IMR-90 (cell line): ENCODE results near the gene RCAN2. TPM values are rescaled to one million over a fixed set of nuclear protein-coding genes. Genes with fewer than 3 reads are reported as not detected.

Experiments
- ATAC-seq: fragments of 200-7000 bp; cut with Tn5 transposase; 2 replicates; pipeline ENCODE4 v1.9.1; 2020; ENCODE audit warnings: low read depth, mild to moderate bottlenecking, moderate library complexity
- BruUV-seq: library from RNA; stranded (reverse); fragments of 400-500 nt; replicated peaks from 2 replicates; lab custom pipeline; 2021; lab: Mats Ljungman, UMichigan
- CTCF ChIA-PET: fragments of 300-600 bp; formaldehyde crosslinking; extraction: SDS; loops from one replicate; lab custom pipeline; 2021; ENCODE audit warnings: antibody characterized with exemption; lab: Yijun Ruan, JAX
- POLR2A ChIA-PET: fragments of 300-600 bp; sonication (Branson Sonifier 250); formaldehyde crosslinking; loops from one replicate; lab custom pipeline; 2022; ENCODE audit warnings: antibody characterized with exemption; ENCODE audit not compliant: unreplicated experiment; lab: Charles Lee
- DNase-seq: peaks from one replicate; pipeline ENCODE4 v3.0.0; 2013
- H2AFZ ChIP-seq: replicated peaks from 2 replicates; pipeline ENCODE3; 2013; ENCODE audit warnings: low read length, mild to moderate bottlenecking; ENCODE audit not compliant: poor library complexity
- H2AK5ac ChIP-seq: 2 replicates; pipeline ENCODE4 v1.6.1; 2013; ENCODE audit warnings: low read depth, low read length, inconsistent platforms
- H2AK9ac ChIP-seq: replicated peaks from 2 replicates; pipeline ENCODE3; 2013; ENCODE audit warnings: mild to moderate bottlenecking, low read depth, low read length, moderate library complexity; ENCODE audit not compliant: poor library complexity
- H2BK120ac ChIP-seq: 2 replicates; pipeline ENCODE4 v1.6.1; 2013; ENCODE audit warnings: low read depth, low read length, inconsistent platforms
- H2BK15ac ChIP-seq: 3 replicates; pipeline ENCODE4 v1.6.1; 2013; ENCODE audit warnings: low read depth, low read length, inconsistent platforms
- H2BK20ac ChIP-seq: 2 replicates; pipeline ENCODE4 v1.6.1; 2013; ENCODE audit warnings: low read depth, mild to moderate bottlenecking, inconsistent platforms, low read length, moderate library complexity
- H2BK5ac ChIP-seq: 2 replicates; pipeline ENCODE4 v1.6.1; 2013; ENCODE audit warnings: mild to moderate bottlenecking, low read depth, low read length, inconsistent platforms; ENCODE audit not compliant: poor library complexity, severe bottlenecking
- H3K14ac ChIP-seq: replicated peaks from 2 replicates; pipeline ENCODE4 v1.6.1; 2013; ENCODE audit warnings: low read depth, low read length, inconsistent platforms
- H3K18ac ChIP-seq: 2 replicates; pipeline ENCODE4 v1.6.1; 2013; ENCODE audit warnings: low read depth, low read length, control low read depth
- H3K23ac ChIP-seq: 2 replicates; pipeline ENCODE4 v1.6.1; 2013; ENCODE audit warnings: low read depth, low read length, inconsistent platforms
- H3K27ac ChIP-seq: 2 replicates; pipeline ENCODE4 v1.5.1; 2013; ENCODE audit warnings: mild to moderate bottlenecking, control low read depth, low read length; ENCODE audit not compliant: insufficient read depth
- H3K27me3 ChIP-seq: 2 replicates; pipeline ENCODE4 v1.6.1; 2013; ENCODE audit warnings: low read length; ENCODE audit not compliant: control insufficient read depth, insufficient read depth
- H3K36me3 ChIP-seq: 2 replicates; pipeline ENCODE4 v1.6.1; 2013; ENCODE audit warnings: low read length, mixed read lengths; ENCODE audit not compliant: control insufficient read depth, insufficient read depth
- H3K4ac ChIP-seq: 2 replicates; pipeline ENCODE4 v1.6.1; 2013; ENCODE audit warnings: low read depth, low read length, inconsistent platforms
- H3K4me1 ChIP-seq: 2 replicates; pipeline ENCODE4 v1.6.1; 2013; ENCODE audit warnings: low read length, mixed read lengths; ENCODE audit not compliant: control insufficient read depth, insufficient read depth
- H3K4me2 ChIP-seq: 2 replicates; pipeline ENCODE4 v1.6.1; 2013; ENCODE audit warnings: low read depth, mild to moderate bottlenecking, control low read depth, low read length, moderate library complexity
- H3K4me3 ChIP-seq: 2 replicates; pipeline ENCODE4 v1.5.1; 2013; ENCODE audit warnings: low read depth, mild to moderate bottlenecking, control low read depth, low read length, moderate library complexity; ENCODE audit not compliant: insufficient read depth
- H3K56ac ChIP-seq: 2 replicates; pipeline ENCODE4 v1.6.1; 2013; ENCODE audit warnings: low read length, inconsistent platforms; ENCODE audit not compliant: insufficient read depth; ENCODE audit errors: extremely low read depth
- H3K79me1 ChIP-seq, 2 experiments: 2 replicates each; pipeline ENCODE4 v1.6.1; 2013; ENCODE audit warnings: low read length in 2 of 2, inconsistent platforms in 1 of 2, low read depth in 1 of 2
- H3K9ac ChIP-seq: 2 replicates; pipeline ENCODE4 v1.6.1; 2013; ENCODE audit warnings: low read depth, low read length, control low read depth
- H3K9me1 ChIP-seq: 2 replicates; pipeline ENCODE4 v1.6.1; 2013; ENCODE audit warnings: low read length, inconsistent platforms; ENCODE audit not compliant: insufficient read depth
- H3K9me3 ChIP-seq: 2 replicates; pipeline ENCODE4 v1.6.1; 2013; ENCODE audit warnings: low read length; ENCODE audit not compliant: control insufficient read depth, insufficient read depth
- H4K20me1 ChIP-seq: 2 replicates; pipeline ENCODE4 v1.6.1; 2013; ENCODE audit warnings: low read length, inconsistent platforms; ENCODE audit not compliant: insufficient read depth
- H4K5ac ChIP-seq: 2 replicates; pipeline ENCODE4 v1.6.1; 2013; ENCODE audit warnings: mild to moderate bottlenecking, low read depth, low read length, control low read depth
- H4K8ac ChIP-seq, 2 experiments: 2 replicates each; pipeline ENCODE4 v1.6.1; 2013; ENCODE audit warnings: low read depth in 2 of 2, low read length in 2 of 2, control low read depth in 1 of 2, inconsistent platforms in 1 of 2
- H4K91ac ChIP-seq: 2 replicates; pipeline ENCODE4 v1.6.1; 2013; ENCODE audit warnings: low read depth, low read length, inconsistent platforms; ENCODE audit not compliant: insufficient read depth
- BHLHE40 ChIP-seq: fragments of 150-350 bp; IDR thresholded peaks from 2 replicates; pipeline ENCODE4 v1.6.1; 2016; ENCODE audit warnings: mild to moderate bottlenecking, low read depth, low read length
- CHD1 ChIP-seq: IDR thresholded peaks from 2 replicates; pipeline ENCODE4 v1.6.1; 2012; ENCODE audit warnings: low read depth, low read length, improper control_type of control experiment
- FOS ChIP-seq: fragments of 150-350 bp; IDR thresholded peaks from 2 replicates; pipeline ENCODE4 v1.6.1; 2016; ENCODE audit warnings: low read depth, low read length
- MAFK ChIP-seq: IDR thresholded peaks from 2 replicates; pipeline ENCODE4 v1.6.1; 2012; ENCODE audit warnings: low read depth, low read length, improper control_type of control experiment
- MAZ ChIP-seq: IDR thresholded peaks from 2 replicates; pipeline ENCODE4 v1.6.1; 2012; ENCODE audit warnings: low read depth, mild to moderate bottlenecking, low read length, improper control_type of control experiment, moderate library complexity, borderline replicate concordance
- MXI1 ChIP-seq: IDR thresholded peaks from 2 replicates; pipeline ENCODE4 v1.6.1; 2012; ENCODE audit warnings: low read depth, mild to moderate bottlenecking, low read length, moderate library complexity, borderline replicate concordance
- NFE2L2 ChIP-seq: fragments of 150-350 bp; IDR thresholded peaks from 2 replicates; pipeline ENCODE4 v1.6.1; 2016; ENCODE audit warnings: low read depth, mild to moderate bottlenecking, low read length
- POLR2A ChIP-seq: IDR thresholded peaks from 2 replicates; pipeline ENCODE4 v1.6.1; 2012; ENCODE audit warnings: mild to moderate bottlenecking, low read depth, low read length
- RAD21 ChIP-seq: IDR thresholded peaks from 2 replicates; pipeline ENCODE4 v1.6.1; 2012; ENCODE audit warnings: low read length, improper control_type of control experiment
- RCOR1 ChIP-seq: IDR thresholded peaks from 2 replicates; pipeline ENCODE4 v1.6.1; 2012; ENCODE audit warnings: mild to moderate bottlenecking, low read length, improper control_type of control experiment; ENCODE audit not compliant: insufficient replicate concordance
- RFX5 ChIP-seq: IDR thresholded peaks from 2 replicates; pipeline ENCODE4 v1.8.0; 2012; ENCODE audit warnings: low read depth, mild to moderate bottlenecking, low read length, moderate library complexity
- WGBS, 2 experiments: methylation state at CpG; one replicate each; pipeline versions ENCODE4 v1.1.5 to v1.1.7; 2013; ENCODE audit warnings: missing lambda C conversion rate in 2 of 2; ENCODE audit not compliant: insufficient read length in 1 of 2; ENCODE audit errors: extremely low coverage in 2 of 2; 5-methylcytosine and 5-hydroxymethylcytosine counted together
- dilution Hi-C: fragments of 300-500 bp; cut with HindIII; formaldehyde crosslinking; loops from one replicate; pipeline ENCODE4 v1.14.3; 2018; ENCODE audit warnings: low sequenced_read_pairs; ENCODE audit not compliant: unreplicated experiment
- in situ Hi-C: fragments of 300-500 bp; cut with MboI; formaldehyde crosslinking; loops from 3 replicates; pipeline ENCODE4 v1.14.3; 2019; ENCODE audit warnings: low sequenced_read_pairs, inconsistent platforms, mixed read lengths
- intact Hi-C: fragments of 100-400 bp; cut with micrococcal nuclease; formaldehyde crosslinking; loops from 2 replicates; pipeline ENCODE4 v1.10.0; 2022
- polyA plus RNA-seq, 3 experiments: library from polyadenylated mRNA; depleted of rRNA; stranded (reverse); fragments of >200 nt; gene quantifications; 2 replicates each; pipeline ENCODE4 v1.2.3, GENCODE V29; 2012; ENCODE audit warnings: low replicate concordance in 1 of 3
- total RNA-seq: library from RNA; depleted of rRNA; stranded (reverse); fragments of >200 nt; gene quantifications from 2 replicates; pipeline ENCODE4 v1.2.3, GENCODE V29; 2012
- TF ChIP-seq, protein P1 (sequence below): fragments of 150-350 bp; IDR thresholded peaks from 2 replicates; pipeline ENCODE4 v1.6.1; 2017; ENCODE audit warnings: mild to moderate bottlenecking, antibody characterized with exemption, low read length, low read depth
- TF ChIP-seq, protein P2 (sequence below): fragments of 150-350 bp; IDR thresholded peaks from 2 replicates; pipeline ENCODE4 v1.6.1; 2016; ENCODE audit warnings: low read depth, mild to moderate bottlenecking, low read length, moderate library complexity, borderline replicate concordance
- TF ChIP-seq, protein P3 (sequence below): conservative IDR thresholded peaks from 2 replicates; pipeline ENCODE4 v1.5.1; 2012; ENCODE audit warnings: mild to moderate bottlenecking, low read depth, low read length, improper control_type of control experiment

The RCAN2 gene
- total and polyA plus RNA-seq, 2 of the 4 experiments (the other 2 are of a cell fraction): 1.3 to 1.8 TPM

DNA sequence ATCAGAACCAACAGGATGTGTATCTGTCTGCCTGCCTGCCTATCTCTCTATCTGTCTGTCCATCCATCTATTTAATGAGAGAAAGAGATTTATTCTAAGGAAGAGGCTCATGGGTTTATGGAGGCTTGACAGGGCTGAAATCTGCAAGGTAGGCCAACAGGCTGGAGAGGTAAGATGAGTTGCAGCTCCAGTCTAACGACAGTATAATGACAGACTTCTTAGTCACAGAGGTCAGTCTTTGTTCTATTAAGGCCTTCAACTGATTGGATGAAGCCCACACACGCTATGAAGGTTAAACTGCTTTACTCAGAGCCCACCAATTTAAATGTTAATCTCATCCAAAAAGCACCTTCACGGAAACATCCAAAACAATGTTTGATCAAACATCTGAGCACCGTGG lies 220.1 kb downstream of the RCAN2 start:
- no peak overlapping the region for H2BK15ac ChIP-seq
- in situ Hi-C loops: no loop called here
- H3K14ac ChIP-seq: no peak overlapping the region
- H2AK9ac ChIP-seq: no peak overlapping the region
- H3K79me1 ChIP-seq: no peaks in the 10 kb centered on the region
- no peak overlapping the region for H2BK120ac ChIP-seq
- ATAC-seq (no peak), DNase-seq (no peak)
- H3K9me1 ChIP-seq: no peaks in the 10 kb centered on the region
- no peak overlapping the region for H2BK5ac ChIP-seq
- CTCF ChIA-PET: no interaction called here
- H3K18ac ChIP-seq: no peak overlapping the region
- H3K27ac ChIP-seq: no peak overlapping the region
- no peaks in the 10 kb centered on the region for H4K20me1 ChIP-seq
- dilution Hi-C loops: no loop called here
- no peak overlapping the region for H3K4ac ChIP-seq
- H4K8ac ChIP-seq: no peak overlapping the region
- H3K9ac ChIP-seq: no peak overlapping the region
- H2AFZ ChIP-seq: no peak overlapping the region
- H4K91ac ChIP-seq: no peak overlapping the region
- no peak overlapping the region for H3K4me3 ChIP-seq
- WGBS, 2 experiments: 43% methylated on average over 1 of the region's 4 CpGs; no CpG with 5 or more reads in 1 of the 2 experiments
- no peak for TF ChIP-seq BHLHE40
- TF ChIP-seq RFX5: no peak
- TF ChIP-seq NFE2L2: no peak
- TF ChIP-seq CHD1: no peak
- TF ChIP-seq, protein P1, sequence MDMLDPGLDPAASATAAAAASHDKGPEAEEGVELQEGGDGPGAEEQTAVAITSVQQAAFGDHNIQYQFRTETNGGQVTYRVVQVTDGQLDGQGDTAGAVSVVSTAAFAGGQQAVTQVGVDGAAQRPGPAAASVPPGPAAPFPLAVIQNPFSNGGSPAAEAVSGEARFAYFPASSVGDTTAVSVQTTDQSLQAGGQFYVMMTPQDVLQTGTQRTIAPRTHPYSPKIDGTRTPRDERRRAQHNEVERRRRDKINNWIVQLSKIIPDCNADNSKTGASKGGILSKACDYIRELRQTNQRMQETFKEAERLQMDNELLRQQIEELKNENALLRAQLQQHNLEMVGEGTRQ: no peak
- TF ChIP-seq RCOR1: no peak
- no peak for TF ChIP-seq FOS
- TF ChIP-seq MAFK: no peak
- TF ChIP-seq MXI1: no peak
- TF ChIP-seq, protein P2, sequence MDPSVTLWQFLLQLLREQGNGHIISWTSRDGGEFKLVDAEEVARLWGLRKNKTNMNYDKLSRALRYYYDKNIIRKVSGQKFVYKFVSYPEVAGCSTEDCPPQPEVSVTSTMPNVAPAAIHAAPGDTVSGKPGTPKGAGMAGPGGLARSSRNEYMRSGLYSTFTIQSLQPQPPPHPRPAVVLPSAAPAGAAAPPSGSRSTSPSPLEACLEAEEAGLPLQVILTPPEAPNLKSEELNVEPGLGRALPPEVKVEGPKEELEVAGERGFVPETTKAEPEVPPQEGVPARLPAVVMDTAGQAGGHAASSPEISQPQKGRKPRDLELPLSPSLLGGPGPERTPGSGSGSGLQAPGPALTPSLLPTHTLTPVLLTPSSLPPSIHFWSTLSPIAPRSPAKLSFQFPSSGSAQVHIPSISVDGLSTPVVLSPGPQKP: no peak
- no peak for TF ChIP-seq POLR2A
- TF ChIP-seq MAZ: no peak
- TF ChIP-seq, protein P3, sequence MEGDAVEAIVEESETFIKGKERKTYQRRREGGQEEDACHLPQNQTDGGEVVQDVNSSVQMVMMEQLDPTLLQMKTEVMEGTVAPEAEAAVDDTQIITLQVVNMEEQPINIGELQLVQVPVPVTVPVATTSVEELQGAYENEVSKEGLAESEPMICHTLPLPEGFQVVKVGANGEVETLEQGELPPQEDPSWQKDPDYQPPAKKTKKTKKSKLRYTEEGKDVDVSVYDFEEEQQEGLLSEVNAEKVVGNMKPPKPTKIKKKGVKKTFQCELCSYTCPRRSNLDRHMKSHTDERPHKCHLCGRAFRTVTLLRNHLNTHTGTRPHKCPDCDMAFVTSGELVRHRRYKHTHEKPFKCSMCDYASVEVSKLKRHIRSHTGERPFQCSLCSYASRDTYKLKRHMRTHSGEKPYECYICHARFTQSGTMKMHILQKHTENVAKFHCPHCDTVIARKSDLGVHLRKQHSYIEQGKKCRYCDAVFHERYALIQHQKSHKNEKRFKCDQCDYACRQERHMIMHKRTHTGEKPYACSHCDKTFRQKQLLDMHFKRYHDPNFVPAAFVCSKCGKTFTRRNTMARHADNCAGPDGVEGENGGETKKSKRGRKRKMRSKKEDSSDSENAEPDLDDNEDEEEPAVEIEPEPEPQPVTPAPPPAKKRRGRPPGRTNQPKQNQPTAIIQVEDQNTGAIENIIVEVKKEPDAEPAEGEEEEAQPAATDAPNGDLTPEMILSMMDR: no peak
- no peak for TF ChIP-seq RAD21
- intact Hi-C loops: no loop called here
- H2AK5ac ChIP-seq: no peak overlapping the region
- H3K9me3 ChIP-seq: no peaks in the 10 kb centered on the region
- BruUV-seq: no TSS peak
- no peak overlapping the region for H3K4me2 ChIP-seq
- no peak overlapping the region for H2BK20ac ChIP-seq
- no peaks in the 10 kb centered on the region for H3K36me3 ChIP-seq
- H3K27me3 ChIP-seq: no peaks in the 10 kb centered on the region
- H3K56ac ChIP-seq: no peak overlapping the region
- POLR2A ChIA-PET: no interaction called here
- no peak overlapping the region for H3K23ac ChIP-seq
- no peak overlapping the region for H4K5ac ChIP-seq
- H3K4me1 ChIP-seq: no peaks in the 10 kb centered on the region
